Measurements from ENCODE around the gene TRDN. TPM values are rescaled to one million over a fixed set of nuclear protein-coding genes. Genes with fewer than 3 reads are reported as not detected.
"Not testable (repeated sequence)": the region's sequence is repeated elsewhere in the genome, so short reads cannot be mapped to it uniquely, and the experiment has no call there.

TRDN gene
- total RNA-seq, 4 donors from 2014 or later: not detected

GRCh38 chr6:123263981-123264380 is 372.8 kb downstream of the TRDN start:
- Histone ChIP-seq H3K27ac (no peak overlapping the region), H3K27me3 (no peaks in the 10 kb centered on the region), H3K4me3 (no peak overlapping the region), H3K9me3 (no peaks in the 10 kb centered on the region), H3K4me1 (no peaks in the 10 kb centered on the region), H3K36me3 (no peaks in the 10 kb centered on the region)
- DNase-seq: no peak
- intact Hi-C loops (cut with DNase I): no loop called here
- no peak for TF ChIP-seq POLR2A (IDR thresholded peaks at IDR 0.05)
- no peak for TF ChIP-seq CTCF (IDR thresholded peaks at IDR 0.05)
- 67 to 71% methylated on average over 5 of the region's 5 CpGs for WGBS, 2 donors

- no peak for DNase-seq
- no peak overlapping the region for H3K4me3 ChIP-seq
- H3K27me3 ChIP-seq: no peaks in the 10 kb centered on the region
- no peaks in the 10 kb centered on the region for H3K4me1 ChIP-seq
- no peaks in the 10 kb centered on the region for H3K9me3 ChIP-seq
- H3K27ac ChIP-seq: no peak overlapping the region
- no peaks in the 10 kb centered on the region for H3K36me3 ChIP-seq
- WGBS, 2 donors: 44 to 62% methylated on average over 1 of the region's 1 CpG
- TF ChIP-seq CTCF (IDR thresholded peaks at IDR 0.05) (no peak), POLR2A (IDR thresholded peaks at IDR 0.05) (no peak)
- intact Hi-C loops (cut with DNase I): no loop called here
These were observed 396.1 kb downstream of the TRDN start for GRCh38 chr6:123240626-123241025.

- H3K27me3 ChIP-seq: no peaks in the 10 kb centered on the region
- H3K4me1 ChIP-seq: no peaks in the 10 kb centered on the region
- H3K4me3 ChIP-seq: no peak overlapping the region
- DNase-seq: no peak
- H3K36me3 ChIP-seq: no peaks in the 10 kb centered on the region
- no peak overlapping the region for H3K27ac ChIP-seq
- WGBS, 2 donors: 49 to 63% methylated on average over 4 of the region's 4 CpGs
- intact Hi-C loops (cut with DNase I): no loop called here
- TF ChIP-seq CTCF (IDR thresholded peaks at IDR 0.05) (no peak), POLR2A (IDR thresholded peaks at IDR 0.05) (no peak)
- no peaks in the 10 kb centered on the region for H3K9me3 ChIP-seq
These were observed 403.4 kb downstream of the TRDN start for GRCh38 chr6:123233336-123233735.

GRCh38 chr6:123227789-123228188 is 409.0 kb downstream of the TRDN start:
- WGBS, 2 donors: 16 to 38% methylated on average over 2 of the region's 2 CpGs
- H3K4me3 ChIP-seq; H3K9me3 ChIP-seq; intact Hi-C loops (cut with DNase I); DNase-seq; H3K36me3 ChIP-seq; H3K27ac ChIP-seq; H3K4me1 ChIP-seq; H3K27me3 ChIP-seq: not testable (repeated sequence)

- no peaks in the 10 kb centered on the region for H3K36me3 ChIP-seq
- intact Hi-C loops (cut with DNase I): no loop called here
- TF ChIP-seq POLR2A (IDR thresholded peaks at IDR 0.05) (no peak), CTCF (IDR thresholded peaks at IDR 0.05) (no peak)
- no peaks in the 10 kb centered on the region for H3K9me3 ChIP-seq
- H3K4me1 ChIP-seq: no peaks in the 10 kb centered on the region
- no peaks in the 10 kb centered on the region for H3K27me3 ChIP-seq
- H3K4me3 ChIP-seq: no peak overlapping the region
- H3K27ac ChIP-seq: no peak overlapping the region
- no peak for DNase-seq
- WGBS, 2 donors: 53 to 54% methylated on average over 3 of the region's 3 CpGs
These were observed 410.4 kb downstream of the TRDN start for GRCh38 chr6:123226398-123226797.

GRCh38 chr6:123224077-123224476 is 412.7 kb downstream of the TRDN start:
- Histone ChIP-seq H3K9me3 (no peaks in the 10 kb centered on the region), H3K36me3 (no peaks in the 10 kb centered on the region), H3K4me3 (no peak overlapping the region), H3K27me3 (no peaks in the 10 kb centered on the region), H3K4me1 (no peaks in the 10 kb centered on the region), H3K27ac (no peak overlapping the region)
- DNase-seq: no peak
- no peak for TF ChIP-seq POLR2A (IDR thresholded peaks at IDR 0.05)
- no peak for TF ChIP-seq CTCF (IDR thresholded peaks at IDR 0.05)
- intact Hi-C loops (cut with DNase I): no loop called here

All from esophagus squamous epithelium (tissue), 5 donors.